Measurements from ENCODE around the gene SOAT2.

The SOAT2 gene, protein sequence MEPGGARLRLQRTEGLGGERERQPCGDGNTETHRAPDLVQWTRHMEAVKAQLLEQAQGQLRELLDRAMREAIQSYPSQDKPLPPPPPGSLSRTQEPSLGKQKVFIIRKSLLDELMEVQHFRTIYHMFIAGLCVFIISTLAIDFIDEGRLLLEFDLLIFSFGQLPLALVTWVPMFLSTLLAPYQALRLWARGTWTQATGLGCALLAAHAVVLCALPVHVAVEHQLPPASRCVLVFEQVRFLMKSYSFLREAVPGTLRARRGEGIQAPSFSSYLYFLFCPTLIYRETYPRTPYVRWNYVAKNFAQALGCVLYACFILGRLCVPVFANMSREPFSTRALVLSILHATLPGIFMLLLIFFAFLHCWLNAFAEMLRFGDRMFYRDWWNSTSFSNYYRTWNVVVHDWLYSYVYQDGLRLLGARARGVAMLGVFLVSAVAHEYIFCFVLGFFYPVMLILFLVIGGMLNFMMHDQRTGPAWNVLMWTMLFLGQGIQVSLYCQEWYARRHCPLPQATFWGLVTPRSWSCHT

DNA sequence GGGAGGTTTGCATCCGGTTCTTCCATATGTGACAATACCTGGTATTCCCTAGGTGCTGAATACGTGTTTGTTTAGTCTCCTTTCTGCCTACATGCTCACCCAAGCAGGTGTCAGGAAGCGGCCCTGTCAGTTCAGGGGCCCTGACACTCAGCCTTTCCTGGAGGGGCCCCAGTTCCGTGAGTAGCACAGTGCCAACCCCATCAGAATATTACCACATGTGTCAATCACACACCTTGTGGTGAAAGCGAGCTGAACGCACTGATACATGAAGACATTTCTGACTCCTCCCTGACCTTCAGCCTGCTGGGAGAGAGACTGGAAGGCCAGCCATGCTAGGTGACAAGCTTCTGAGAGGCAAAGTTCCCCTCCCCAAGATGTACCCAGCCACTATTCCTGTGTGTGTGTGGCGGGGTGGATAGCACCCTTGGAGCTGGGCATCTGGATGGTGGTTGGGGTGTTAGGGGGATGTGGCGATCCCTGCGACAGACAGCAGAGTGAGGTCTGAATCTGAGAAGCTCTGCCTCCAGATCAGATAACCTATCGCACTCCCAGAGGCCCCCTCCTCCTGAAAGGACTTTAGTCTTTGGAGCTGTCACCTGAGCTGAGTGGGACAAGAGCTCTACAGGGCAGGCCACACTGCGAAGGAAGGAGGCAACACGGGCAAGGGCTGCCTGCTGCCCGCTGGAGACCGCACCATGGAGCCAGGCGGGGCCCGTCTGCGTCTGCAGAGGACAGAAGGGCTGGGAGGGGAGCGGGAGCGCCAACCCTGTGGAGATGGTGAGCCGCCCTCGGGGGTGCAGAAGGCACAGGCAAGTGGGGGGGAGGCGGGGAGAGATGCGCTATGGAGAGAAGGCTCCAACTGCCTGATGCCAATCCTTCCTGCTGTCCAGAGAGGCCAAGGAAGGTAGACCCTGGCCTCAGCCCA lies at the start of gene SOAT2:
SOAT2 (plus strand) TSS at position 604 of the 925 bp plus-strand sequence; CDS start at position 696, 92 bp downstream.
- peak; percentile 23 to 36 for DNase-seq

DNA sequence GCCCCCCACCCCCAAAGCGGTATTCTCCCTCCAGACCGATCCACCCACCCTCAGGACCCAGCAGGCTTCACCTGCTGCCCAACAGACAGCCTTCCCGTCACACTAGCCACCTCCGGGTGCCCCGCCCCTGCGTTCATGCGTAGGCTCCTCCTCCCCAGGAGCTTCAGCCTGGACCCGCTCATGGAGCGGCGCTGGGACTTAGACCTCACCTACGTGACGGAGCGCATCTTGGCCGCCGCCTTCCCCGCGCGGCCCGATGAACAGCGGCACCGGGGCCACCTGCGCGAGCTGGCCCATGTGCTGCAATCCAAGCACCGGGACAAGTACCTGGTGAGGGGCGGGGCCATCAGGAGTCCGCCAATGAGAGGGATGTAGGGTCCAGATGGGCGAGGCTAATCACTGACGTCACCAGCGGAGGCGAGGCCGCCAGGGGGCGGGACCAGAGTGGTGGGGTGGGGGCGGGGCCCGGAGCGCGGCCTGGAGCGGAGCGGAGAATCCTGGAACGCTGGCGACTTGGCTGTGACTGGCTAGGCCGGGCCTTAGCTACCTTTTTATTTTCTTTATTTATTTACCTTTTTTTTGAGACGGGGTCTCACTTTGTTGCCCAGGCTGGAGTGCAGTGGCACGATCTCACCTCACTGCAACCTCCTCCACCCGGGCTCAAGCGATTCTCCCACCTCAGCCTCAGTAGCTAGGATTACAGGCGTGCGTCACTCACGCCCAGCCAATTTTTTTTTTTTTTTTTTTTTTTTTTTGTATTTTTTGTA lies 49.0 kb upstream of the SOAT2 start:
- DNase-seq: peak; percentile 91 to 93

DNA sequence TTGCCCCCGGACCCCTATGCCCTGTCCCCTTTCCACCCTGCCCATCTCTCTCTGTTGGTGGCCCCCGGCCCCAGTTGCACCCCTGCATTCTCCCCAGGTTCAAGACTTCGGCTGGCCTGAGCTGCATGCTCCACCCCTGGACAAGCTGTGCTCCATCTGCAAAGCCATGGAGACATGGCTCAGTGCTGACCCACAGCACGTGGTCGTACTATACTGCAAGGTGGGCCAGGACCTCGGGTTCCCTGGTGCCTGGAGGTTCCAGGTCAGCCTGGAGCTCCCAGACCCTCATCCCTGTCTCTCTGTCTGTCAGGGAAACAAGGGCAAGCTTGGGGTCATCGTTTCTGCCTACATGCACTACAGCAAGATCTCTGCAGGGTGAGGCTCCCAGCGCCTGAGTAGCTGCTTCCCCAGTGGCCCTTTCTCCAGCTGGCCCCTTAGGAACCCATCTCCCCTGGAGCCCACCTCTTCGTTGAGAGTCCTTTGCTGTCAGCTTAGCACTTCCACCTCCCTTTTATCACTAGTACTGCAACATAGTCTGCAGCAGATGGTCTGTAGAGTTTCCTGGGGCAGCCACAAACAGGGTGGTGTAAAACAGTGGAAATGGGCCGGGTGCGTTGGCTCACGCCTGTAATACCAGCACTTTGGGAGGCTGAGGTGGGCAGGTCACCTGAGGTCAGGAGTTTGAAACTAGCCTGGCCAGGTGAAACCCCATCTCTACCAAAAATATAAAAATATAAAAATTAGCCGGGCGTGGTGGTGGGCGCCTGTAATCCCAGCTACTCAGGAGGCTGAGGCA lies 47.6 kb upstream of the SOAT2 start:
- no peak for DNase-seq

DNA sequence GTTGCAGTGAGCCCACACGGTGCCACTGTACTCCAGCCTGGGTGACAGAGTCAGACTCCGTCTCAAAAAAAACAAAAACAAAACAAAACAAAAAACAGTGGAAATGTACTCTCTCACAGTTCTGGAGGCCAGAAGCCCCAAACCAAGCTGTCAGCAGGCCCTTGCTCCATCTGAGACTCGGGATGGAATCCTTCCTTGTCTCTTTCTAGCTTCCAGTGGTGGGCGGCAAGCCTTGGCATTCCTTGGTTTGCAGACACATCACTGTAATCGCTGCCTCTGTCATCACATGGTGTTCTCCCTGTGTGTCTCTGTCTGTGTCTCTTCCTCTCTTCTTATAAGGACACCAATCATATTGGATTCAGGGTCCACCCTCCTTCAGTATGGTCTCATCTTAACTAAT lies 47.0 kb upstream of the SOAT2 start:
- DNase-seq: no peak

DNA sequence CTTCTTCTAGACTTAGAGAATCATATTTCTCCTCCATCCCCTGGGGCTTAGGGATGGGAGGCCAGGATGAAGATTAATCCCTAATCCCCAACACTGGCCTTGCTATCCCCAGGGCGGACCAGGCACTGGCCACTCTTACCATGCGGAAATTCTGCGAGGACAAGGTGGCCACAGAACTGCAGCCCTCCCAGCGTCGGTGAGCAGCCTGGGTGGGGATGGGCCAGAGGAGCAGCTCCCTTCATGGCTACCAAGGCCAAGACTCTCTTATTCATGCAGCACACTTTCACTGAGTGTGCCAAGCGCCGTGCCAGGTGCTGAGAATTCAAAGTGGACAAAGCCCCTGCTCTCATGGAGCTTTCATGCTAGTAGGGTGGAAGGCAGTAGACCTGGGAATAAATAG lies 46.4 kb upstream of the SOAT2 start:
- no peak for DNase-seq

DNA sequence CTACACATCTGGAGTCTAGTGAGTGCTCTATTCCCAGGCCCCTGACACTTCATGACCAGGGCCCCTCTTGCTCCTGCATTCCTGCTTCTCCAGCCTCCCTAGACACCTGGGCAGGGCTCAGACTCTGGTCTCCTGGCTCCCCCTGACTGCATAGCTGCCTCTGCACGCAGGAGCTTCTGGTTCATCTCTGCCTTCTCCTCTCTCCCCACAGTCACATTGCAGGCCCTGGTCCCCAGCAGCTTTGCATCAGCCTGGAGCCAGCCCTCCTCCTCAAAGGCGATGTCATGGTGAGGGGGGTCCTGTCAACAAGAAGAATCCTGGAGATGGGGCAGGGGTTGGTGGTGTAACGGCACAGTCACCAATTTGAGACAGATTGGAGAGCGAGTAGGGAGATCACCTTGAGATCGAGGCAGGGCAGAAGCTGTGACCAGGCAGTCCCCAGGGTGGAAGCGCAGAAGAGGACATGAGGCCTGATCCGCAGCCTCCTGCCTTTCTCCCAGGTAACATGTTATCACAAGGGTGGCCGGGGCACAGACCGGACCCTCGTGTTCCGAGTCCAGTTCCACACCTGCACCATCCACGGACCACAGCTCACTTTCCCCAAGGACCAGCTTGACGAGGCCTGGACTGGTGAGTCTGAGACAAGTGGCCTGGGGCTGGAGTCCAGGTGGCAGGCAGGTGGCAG lies 45.3 kb upstream of the SOAT2 start:
- DNase-seq: no peak

DNA sequence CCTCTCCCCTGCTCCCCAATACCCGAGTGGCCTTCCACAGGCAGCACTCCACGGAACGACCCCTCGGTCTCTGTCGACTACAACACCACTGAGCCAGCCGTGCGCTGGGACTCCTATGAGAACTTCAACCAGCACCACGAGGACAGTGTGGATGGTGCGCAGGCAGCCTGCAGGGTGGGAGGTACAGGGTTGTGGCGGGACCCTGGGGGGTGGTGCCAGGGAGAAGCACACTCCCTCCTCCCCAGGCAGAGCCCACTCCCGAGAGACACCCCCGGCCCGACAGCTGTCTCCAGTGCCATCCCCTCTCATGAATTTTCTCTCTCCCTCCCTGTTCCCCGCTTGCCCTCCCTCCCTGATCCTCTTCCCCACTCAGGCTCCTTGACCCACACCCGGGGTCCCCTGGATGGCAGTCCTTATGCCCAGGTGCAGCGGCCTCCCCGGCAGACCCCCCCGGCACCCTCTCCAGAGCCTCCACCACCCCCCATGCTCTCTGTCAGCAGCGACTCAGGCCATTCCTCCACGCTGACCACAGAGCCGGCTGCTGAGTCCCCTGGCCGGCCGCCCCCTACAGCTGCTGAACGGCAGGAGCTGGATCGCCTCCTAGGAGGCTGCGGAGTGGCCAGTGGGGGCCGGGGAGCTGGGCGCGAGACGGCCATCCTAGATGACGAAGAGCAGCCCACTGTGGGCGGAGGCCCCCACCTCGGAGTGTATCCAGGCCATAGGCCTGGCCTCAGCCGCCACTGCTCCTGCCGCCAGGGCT lies 44.4 kb upstream of the SOAT2 start:
- DNase-seq: no peak

DNA sequence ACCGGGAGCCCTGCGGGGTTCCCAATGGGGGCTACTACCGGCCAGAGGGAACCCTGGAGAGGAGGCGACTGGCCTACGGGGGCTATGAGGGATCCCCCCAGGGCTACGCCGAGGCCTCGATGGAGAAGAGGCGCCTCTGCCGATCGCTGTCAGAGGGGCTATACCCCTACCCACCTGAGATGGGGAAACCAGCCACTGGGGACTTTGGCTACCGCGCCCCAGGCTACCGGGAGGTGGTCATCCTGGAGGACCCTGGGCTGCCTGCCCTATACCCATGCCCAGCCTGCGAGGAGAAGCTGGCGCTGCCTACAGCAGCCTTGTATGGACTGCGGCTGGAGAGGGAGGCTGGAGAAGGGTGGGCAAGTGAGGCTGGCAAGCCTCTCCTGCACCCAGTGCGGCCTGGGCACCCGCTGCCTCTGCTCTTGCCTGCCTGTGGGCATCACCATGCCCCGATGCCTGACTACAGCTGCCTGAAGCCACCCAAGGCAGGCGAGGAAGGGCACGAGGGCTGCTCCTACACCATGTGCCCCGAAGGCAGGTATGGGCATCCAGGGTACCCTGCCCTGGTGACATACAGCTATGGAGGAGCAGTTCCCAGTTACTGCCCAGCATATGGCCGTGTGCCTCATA lies 43.7 kb upstream of the SOAT2 start:
- no peak for DNase-seq

DNA sequence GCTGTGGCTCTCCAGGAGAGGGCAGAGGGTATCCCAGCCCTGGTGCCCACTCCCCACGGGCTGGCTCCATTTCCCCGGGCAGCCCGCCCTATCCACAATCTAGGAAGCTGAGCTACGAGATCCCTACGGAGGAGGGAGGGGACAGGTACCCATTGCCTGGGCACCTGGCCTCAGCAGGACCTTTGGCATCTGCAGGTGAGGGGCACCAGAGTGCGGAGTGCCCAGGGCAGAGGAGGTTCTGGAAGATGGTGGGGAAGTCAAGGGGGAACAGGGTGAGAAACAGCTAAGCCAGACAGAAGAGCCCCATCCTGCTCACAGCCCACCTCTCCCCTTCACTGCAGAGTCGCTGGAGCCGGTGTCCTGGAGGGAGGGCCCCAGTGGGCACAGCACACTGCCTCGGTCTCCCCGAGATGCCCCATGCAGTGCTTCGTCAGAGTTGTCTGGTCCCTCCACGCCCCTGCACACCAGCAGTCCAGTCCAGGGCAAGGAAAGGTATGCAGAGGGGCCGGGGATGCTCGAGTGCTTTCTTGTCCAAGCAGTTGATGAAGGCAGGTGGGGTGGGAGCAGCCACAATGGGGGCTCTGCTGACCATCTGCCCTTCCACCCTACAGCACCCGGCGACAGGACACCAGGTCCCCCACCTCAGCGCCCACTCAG lies 43.1 kb upstream of the SOAT2 start:
- no peak for DNase-seq

DNA sequence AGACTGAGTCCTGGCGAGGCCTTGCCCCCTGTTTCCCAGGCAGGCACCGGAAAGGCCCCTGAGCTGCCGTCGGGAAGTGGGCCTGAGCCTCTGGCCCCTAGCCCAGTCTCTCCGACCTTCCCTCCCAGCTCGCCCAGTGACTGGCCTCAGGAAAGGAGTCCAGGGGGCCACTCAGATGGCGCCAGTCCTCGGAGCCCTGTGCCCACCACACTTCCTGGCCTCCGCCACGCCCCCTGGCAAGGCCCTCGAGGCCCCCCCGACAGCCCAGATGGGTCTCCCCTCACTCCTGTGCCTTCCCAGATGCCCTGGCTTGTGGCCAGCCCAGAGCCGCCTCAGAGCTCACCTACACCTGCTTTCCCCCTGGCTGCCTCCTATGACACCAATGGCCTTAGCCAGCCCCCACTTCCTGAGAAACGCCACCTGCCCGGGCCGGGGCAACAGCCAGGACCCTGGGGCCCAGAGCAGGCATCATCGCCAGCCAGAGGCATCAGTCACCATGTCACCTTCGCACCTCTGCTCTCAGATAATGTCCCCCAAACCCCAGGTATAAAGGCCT lies 42.5 kb upstream of the SOAT2 start:
- DNase-seq: no peak

DNA sequence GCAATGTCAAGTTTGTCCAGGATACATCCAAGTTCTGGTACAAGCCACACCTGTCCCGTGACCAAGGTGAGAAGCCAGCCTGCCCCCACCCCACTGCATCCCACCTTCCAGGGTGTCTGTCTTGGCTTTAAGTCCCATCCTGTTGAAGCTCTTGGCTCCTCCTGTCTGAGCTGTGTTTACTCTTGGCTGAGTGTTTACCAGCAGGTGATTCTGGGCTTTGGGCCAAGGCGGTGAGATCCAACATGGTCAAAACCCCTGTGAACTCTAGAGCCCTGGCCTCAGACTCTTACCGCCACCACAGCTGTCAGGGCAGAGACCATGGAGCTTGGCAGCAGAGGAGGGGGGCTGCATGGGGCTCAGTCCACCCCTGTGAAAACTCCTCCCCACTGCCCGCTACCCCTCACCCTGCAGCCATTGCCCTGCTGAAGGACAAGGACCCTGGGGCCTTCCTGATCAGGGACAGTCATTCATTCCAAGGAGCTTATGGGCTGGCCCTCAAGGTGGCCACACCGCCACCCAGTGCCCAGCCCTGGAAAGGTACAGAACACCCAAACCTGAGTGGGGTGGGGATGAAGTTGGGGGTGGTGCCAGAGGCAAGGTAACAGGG lies 41.8 kb upstream of the SOAT2 start:
- DNase-seq: no peak

DNA sequence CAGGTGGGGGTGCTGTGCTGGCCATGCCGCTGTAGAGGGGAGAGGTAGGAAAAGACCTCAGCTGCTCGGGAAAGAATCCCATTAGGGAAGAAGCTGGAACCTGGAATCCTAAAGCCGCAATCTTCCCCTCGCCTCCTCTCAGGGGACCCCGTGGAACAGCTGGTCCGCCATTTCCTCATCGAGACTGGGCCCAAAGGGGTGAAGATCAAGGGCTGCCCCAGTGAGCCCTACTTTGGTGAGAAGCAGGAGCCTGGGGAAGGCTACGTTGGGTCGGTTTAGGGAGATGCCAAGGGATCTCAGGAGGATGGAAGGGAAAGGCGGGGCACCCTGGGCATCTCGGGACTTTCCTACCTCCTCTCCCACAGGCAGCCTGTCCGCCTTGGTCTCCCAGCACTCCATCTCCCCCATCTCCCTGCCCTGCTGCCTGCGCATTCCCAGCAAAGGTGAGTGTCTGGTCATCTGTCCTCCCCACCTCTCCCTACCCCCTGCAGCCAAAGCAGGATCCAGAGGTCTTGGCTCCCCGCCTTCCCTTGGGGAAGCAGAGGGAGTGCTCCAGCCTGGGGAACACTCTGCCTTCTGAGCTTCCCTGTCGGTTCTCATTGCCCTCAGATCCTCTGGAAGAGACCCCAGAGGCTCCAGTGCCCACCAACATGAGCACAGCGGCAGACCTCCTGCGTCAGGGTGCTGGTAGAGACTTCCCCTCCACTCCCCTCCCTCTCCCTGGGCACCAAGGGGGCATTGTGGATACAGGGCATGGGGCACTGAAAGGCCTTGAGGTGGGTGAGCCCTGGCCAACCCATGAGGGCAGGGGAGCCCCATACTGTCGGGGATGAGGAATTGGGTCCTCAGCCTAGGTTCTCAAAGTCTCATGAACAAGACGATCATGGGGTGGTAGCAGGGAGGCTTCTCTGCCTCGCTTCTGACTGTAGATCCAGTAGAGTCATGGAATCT lies 41.0 kb upstream of the SOAT2 start:
- no peak for DNase-seq

DNA sequence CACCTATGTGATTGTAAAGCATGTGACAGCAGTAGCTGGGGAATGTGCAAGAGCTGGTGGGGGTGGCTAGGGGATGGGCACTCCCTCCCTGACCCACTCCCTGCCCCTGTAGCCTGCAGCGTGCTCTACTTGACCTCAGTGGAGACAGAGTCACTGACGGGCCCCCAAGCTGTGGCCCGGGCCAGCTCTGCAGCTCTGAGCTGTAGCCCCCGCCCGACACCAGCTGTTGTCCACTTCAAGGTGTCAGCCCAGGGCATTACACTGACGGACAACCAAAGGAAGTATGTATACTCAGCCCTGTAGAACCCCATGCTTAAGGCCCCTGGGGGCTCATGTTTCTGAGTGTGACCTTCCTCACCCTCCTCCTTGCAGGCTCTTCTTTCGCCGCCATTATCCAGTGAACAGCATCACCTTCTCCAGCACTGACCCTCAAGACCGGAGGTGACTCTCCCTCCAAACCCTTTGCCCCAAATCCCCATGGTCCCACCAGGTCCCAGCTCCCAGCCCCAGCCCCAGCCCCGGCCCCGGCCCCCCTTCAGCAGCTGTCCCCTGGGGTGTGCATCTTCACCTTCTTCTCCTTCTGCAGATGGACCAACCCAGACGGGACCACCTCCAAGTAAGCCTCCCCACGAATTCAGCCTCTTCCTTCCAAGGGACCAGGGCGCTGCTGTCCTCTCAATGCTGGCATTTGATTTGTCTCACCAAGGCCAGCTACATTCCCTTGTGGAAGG lies 40.1 kb upstream of the SOAT2 start:
- DNase-seq: no peak

DNA sequence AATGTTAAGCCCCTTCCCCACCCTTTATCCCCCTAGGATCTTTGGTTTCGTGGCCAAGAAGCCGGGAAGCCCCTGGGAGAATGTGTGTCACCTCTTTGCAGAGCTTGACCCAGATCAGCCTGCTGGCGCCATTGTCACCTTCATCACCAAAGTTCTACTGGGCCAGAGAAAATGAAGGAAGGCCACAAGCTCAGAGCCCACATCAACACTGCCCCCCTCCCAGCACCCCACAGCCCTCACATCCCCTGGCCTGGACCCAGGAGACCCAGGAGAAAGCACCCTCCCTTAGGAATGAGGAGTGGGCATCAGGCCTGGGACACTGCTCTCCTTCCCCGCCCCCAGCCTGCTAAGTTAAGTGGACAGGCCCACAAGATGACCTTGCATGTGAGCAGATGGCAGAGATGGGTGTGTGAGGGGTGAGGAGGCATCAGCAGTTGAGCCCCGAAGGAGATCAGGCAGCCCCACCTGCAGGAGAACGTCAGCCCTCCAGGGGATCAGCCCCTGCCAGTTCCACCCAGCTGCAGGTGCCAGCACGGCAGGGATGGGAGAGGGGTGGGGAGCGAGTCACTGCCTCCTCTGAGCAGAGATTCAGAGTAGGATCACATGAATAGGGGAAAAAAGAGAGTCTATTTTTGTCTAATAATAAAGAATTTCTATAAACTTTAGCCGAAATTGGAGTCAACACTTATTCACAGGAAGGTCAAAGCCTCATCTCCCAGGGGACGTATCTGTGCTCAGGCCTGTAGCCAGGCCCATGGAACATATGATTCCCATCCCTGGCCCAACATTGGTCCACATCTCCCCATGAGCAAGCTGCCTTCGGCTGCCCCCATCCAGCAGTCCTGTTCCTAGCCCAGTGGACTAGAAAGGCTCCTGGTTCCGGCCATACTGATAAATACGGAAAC lies 39.3 kb upstream of the SOAT2 start:
- no peak for DNase-seq

DNA sequence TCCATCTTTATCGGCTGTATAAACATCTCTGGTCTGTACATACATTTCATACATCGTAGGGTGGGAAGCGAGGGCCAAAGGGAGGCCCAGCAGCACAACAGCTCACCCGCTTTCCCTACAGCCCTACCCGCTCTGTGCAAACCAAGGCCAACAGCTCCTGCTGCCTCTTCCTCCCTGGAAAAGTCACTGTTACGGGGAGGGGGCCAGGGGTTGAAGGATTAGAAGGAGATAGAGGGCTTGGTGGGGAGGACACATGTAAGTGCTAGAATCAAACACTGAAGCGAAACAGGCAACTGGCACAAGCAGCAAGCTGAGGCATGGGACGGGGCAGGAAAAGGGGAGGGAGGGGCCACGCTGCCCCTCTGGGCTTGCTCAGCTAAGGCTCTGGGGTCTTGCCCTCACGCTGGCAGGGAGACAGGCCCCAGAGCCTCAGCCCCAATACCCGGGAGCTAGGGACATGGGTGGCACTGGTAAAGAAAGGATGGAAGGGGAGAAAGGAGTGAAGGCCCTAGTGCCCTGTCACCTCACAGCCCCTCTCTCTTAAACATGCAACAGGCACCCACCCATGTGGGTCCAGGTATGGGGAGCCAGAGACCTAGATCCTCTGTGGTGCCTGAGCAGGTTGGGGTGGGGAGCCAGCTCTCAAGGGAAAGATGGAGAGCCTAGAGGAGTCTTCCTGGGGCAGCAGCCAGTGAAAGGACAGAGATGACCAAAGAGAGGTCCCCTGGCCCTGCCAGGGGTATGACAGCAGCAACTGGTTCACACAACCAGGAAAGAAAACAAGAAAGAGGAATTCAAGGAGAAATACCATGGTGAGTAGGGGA lies 38.5 kb upstream of the SOAT2 start:
- DNase-seq: no peak

Data from stimulated activated CD4-positive, alpha-beta T cell treated with anti-CD3 and anti-CD28 coated beads, Interleukin-4, amount 100 ng/mL, for 4 hours (primary cell).